ENCODE data around the gene BCOR.

Gene BCOR

DNA sequence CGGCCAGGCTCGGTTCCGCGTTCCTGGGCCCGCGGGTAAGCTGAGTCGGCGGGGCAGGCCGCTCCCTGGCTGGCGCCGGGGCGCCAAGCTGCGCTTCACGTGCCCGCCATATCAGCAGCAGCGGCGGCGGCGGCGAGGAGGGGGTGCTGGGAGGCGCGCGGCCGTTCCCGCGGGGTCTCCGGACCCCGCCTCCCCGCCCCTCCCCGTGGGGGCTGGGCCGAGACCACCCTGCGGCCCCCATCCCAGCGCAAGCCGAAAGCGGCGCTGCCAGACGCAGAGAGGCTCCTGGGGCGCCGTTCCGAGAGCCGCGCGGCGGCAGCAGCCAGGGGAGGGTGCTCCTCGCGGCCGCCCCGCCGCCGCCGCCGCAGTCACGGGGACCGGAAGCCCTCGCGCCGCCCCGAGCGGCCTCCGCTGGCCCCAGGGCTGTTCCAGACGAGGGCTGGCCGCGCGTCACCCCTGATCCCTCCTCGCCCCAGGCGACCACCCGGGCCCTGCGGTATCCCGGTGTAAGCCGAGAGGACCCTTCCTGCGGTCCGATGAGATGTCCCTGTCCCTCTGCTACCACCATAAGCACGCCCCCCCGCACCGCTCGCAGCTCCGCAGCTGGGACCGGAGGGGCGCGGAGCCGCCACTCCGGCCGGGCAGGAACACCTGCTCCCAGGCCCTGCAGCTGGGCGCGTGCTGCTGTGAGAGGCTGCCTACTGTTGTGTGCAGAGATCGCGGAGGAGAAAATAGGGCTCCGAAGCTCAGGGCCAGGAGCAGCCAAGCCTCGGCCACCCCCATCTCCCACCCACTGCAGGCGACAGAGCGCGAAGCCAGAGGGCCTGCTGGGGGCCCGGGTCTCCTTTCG, 7.5 kb upstream of the BCOR start:
- Histone ChIP-seq H3K4me3 (ENCODE audit: severe bottlenecking) (peak overlapping the region; percentile 53), H3K36me3 (ENCODE audit: low read depth) (no peaks in the 10 kb centered on the region), H3K27me3 (ENCODE audit: insufficient read depth, poor library complexity, severe bottlenecking) (no peaks in the 10 kb centered on the region), H3K9me3 (ENCODE audit: severe bottlenecking) (no peaks in the 10 kb centered on the region), H3K4me1 (ENCODE audit: insufficient read depth, poor library complexity, severe bottlenecking) (no peaks in the 10 kb centered on the region), H3K27ac (ENCODE audit: poor library complexity, severe bottlenecking) (peak overlapping the region; percentile 82)
- DNase-seq (ENCODE audit: low spot score), result no peak
- TF ChIP-seq, protein P1, sequence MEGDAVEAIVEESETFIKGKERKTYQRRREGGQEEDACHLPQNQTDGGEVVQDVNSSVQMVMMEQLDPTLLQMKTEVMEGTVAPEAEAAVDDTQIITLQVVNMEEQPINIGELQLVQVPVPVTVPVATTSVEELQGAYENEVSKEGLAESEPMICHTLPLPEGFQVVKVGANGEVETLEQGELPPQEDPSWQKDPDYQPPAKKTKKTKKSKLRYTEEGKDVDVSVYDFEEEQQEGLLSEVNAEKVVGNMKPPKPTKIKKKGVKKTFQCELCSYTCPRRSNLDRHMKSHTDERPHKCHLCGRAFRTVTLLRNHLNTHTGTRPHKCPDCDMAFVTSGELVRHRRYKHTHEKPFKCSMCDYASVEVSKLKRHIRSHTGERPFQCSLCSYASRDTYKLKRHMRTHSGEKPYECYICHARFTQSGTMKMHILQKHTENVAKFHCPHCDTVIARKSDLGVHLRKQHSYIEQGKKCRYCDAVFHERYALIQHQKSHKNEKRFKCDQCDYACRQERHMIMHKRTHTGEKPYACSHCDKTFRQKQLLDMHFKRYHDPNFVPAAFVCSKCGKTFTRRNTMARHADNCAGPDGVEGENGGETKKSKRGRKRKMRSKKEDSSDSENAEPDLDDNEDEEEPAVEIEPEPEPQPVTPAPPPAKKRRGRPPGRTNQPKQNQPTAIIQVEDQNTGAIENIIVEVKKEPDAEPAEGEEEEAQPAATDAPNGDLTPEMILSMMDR (IDR thresholded peaks at IDR 0.05; ENCODE audit: poor library complexity, severe bottlenecking), result no peak
- peak; percentile 29 for ATAC-seq (ENCODE audit: low read depth)

DNA sequence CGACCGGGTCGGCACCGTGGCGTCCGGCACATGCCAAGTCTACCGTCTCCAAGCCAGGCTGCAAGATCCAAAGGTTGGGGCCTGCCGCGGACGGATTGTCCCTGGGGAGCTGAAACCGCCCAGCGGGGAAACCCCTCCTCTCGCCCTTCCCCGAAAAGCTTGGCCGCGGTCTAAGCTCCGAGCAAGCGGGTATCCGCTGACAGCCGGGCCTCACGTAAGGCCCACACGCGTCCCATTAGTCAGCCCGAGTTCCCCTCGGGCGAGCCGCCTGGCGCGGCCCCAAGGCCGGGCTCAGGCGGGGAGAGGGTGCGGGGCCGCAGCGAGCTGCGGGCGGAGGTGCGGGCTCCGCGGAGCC, 6.8 kb upstream of the BCOR start:
- Histone ChIP-seq H3K4me1 (ENCODE audit: insufficient read depth, poor library complexity, severe bottlenecking) (no peaks in the 10 kb centered on the region), H3K27ac (ENCODE audit: poor library complexity, severe bottlenecking) (peak overlapping the region; percentile 82)
- ATAC-seq (ENCODE audit: low read depth), result peak; percentile 30

DNA sequence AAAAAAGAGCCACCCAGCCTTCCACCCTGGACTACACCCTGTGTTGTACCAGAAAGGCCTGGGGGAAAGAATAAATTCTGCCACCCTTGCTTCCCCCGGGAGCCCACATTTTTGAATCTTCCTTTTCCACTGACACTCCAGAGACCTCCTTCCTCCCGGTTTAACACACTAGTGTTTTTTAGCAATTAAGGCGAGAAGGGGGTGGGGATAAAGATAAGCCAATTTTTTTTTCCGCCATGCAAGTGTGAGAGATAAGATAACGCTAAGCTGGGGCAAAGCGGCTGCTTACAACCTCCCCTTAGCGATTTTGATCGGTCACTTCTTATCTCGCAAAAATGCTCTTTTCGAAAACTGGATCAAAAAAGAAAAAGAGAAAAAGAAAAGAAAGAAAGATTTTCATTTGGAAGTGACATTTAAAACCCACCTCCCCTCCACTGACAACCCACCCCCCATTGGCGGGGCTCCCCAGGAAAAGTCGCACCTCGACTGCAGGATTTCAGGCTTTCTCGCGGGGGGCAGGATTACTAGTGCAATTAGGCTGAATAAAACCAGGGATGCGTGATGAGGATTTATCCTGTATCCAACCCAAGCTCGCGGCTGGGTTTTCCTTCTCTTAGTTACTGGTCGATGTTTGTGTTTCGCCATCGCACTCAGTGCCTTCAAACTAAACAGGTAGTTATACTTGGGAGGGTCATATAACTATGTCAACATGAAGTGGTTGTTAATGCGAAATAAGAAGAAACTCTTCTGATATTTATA, 6.0 kb upstream of the BCOR start:
- Histone ChIP-seq H3K36me3 (ENCODE audit: low read depth) (no peaks in the 10 kb centered on the region), H3K27ac (ENCODE audit: poor library complexity, severe bottlenecking) (no peak overlapping the region), H3K27me3 (ENCODE audit: insufficient read depth, poor library complexity, severe bottlenecking) (no peaks in the 10 kb centered on the region), H3K9me3 (ENCODE audit: severe bottlenecking) (no peaks in the 10 kb centered on the region), H3K4me3 (ENCODE audit: severe bottlenecking) (no peak overlapping the region), H3K4me1 (ENCODE audit: insufficient read depth, poor library complexity, severe bottlenecking) (no peaks in the 10 kb centered on the region)
- ATAC-seq (ENCODE audit: low read depth) (no peak), DNase-seq (ENCODE audit: low spot score) (no peak)
- TF ChIP-seq, protein P1 (IDR thresholded peaks at IDR 0.05; ENCODE audit: poor library complexity, severe bottlenecking), result no peak

More for the DNA sequence above, 6.8 kb upstream of the BCOR start:
- no peak for DNase-seq (ENCODE audit: low spot score)
- H3K4me3 ChIP-seq (ENCODE audit: severe bottlenecking), result peak overlapping the region; percentile 53
- TF ChIP-seq, protein P1 (IDR thresholded peaks at IDR 0.05; ENCODE audit: poor library complexity, severe bottlenecking), result no peak
- no peaks in the 10 kb centered on the region for H3K9me3 ChIP-seq (ENCODE audit: severe bottlenecking)
- no peaks in the 10 kb centered on the region for H3K27me3 ChIP-seq (ENCODE audit: insufficient read depth, poor library complexity, severe bottlenecking)
- no peaks in the 10 kb centered on the region for H3K36me3 ChIP-seq (ENCODE audit: low read depth)

DNA sequence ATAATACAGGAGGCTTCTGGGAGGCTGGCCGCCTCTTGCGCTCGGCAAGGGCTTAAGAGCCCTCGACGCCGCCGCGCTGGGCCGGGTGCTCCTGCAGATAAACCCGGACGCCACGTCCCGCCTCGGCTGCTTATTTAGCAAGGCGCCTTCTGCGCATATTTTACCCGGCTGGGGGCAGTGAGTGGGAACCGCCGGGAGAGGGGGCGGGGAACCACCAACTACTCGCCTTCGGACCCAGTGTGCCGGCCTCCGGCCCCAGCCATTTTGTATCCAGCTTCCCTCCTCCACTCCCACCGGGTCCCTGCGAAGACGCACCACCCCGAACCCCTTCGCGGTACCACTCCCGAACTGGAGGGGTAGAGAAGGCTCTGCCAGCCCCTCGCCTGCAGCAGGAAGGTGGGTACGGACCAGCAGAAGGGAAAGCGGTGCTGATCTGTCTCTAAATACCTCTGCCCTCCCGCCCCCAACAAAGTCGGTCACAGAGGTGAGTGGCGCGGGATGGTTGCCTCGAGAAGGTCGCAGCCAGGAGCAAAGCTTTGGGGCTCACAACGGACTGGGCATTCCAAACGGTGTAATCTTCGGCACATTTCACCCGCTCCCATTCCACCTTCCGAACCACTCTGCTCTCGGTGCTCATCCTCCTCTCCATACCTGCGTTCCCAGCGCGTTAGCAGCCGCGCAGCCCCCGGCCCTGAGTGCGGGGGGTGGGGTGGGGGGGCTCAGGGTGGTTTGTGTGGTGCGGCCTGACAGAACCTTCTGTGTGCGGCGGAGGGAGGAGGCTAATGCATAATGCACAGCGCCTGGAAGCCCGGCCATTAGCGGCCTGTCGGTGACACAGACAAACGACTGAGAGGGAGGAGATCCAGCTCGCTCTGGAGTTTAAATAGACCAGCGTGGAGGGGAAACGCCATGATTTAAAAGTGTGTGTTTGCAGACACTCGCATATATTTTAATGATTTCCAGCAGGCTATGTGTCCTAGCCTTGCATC, 4.9 kb upstream of the BCOR start:
- Histone ChIP-seq H3K4me3 (ENCODE audit: severe bottlenecking) (no peak overlapping the region), H3K4me1 (ENCODE audit: insufficient read depth, poor library complexity, severe bottlenecking) (no peaks in the 10 kb centered on the region), H3K36me3 (ENCODE audit: low read depth) (no peaks in the 10 kb centered on the region), H3K27ac (ENCODE audit: poor library complexity, severe bottlenecking) (no peak overlapping the region), H3K27me3 (ENCODE audit: insufficient read depth, poor library complexity, severe bottlenecking) (no peaks in the 10 kb centered on the region), H3K9me3 (ENCODE audit: severe bottlenecking) (no peaks in the 10 kb centered on the region)
- TF ChIP-seq, protein P1 (IDR thresholded peaks at IDR 0.05; ENCODE audit: poor library complexity, severe bottlenecking), result no peak
- ATAC-seq (ENCODE audit: low read depth) (no peak), DNase-seq (ENCODE audit: low spot score) (no peak)

Measured in RWPE2 (cell line).